Astrocyte of the spinal cord (primary cell): ENCODE results near the gene SH3RF2.
A peak's percentile ranks its signal among the peaks of the same experiment; 100 is the strongest.

Experiments used
- DNase-seq: peaks from one replicate; pipeline ENCODE4 v3.0.0; 2011; ENCODE audit warnings: low read depth, low spot score
- H3K4me3 ChIP-seq: 2 replicates; pipeline ENCODE4 v1.5.1; 2011; ENCODE audit warnings: low read depth, mild to moderate bottlenecking, low read length, moderate library complexity
- in situ Hi-C: cut with HindIII; loops from 2 replicates; pipeline ENCODE4 v1.10.0; 2017; ENCODE audit warnings: low sequenced_read_pairs
- TF ChIP-seq, protein P1 (sequence below): IDR thresholded peaks from 2 replicates; pipeline ENCODE4 v1.5.1; 2012; ENCODE audit warnings: low read depth, mild to moderate bottlenecking, low read length, inconsistent platforms

The SH3RF2 gene

DNA sequence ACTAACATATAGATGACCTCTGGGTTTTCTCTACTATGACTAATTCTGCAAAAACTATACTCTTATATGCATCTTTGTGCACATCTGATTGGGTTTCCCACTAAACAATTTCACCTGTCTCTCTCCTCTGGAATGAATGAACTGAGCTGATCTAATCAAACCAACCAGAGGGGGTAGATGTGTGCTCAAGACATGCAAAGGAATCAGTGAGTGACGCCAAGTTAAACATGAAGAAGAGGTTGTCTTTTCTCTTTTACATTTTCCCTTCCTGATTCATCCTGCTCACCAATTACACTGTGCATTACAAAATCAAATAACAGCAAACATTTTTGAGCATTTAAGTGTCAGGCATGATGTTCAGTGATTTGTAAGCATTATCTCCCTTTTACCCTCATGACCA, 34.0 kb upstream of the SH3RF2 start:
- TF ChIP-seq, protein P1, sequence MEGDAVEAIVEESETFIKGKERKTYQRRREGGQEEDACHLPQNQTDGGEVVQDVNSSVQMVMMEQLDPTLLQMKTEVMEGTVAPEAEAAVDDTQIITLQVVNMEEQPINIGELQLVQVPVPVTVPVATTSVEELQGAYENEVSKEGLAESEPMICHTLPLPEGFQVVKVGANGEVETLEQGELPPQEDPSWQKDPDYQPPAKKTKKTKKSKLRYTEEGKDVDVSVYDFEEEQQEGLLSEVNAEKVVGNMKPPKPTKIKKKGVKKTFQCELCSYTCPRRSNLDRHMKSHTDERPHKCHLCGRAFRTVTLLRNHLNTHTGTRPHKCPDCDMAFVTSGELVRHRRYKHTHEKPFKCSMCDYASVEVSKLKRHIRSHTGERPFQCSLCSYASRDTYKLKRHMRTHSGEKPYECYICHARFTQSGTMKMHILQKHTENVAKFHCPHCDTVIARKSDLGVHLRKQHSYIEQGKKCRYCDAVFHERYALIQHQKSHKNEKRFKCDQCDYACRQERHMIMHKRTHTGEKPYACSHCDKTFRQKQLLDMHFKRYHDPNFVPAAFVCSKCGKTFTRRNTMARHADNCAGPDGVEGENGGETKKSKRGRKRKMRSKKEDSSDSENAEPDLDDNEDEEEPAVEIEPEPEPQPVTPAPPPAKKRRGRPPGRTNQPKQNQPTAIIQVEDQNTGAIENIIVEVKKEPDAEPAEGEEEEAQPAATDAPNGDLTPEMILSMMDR: no peak
- no peak overlapping the region for H3K4me3 ChIP-seq
- in situ Hi-C loops: no loop called here
- DNase-seq: no peak

DNA sequence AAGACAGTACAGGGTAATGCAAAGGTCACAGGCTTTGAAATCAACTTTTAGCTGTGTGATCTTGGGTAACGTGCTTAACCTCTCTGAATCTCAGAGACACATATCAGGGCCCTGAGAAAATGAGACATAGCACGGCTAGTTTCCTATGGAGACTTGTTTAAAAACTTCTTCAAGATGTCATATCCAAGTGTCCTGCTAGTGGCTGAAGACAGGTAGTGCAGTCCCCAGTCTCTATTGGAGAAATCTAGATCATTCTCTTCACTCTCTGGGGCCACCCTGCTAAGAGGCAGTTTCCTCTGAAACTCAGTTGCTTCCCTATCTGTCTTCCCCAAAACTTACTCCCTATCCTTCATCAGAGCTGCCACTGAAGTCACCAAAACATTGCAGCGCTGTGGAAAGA, 33.3 kb upstream of the SH3RF2 start:
- TF ChIP-seq, protein P1: peak; percentile 33
- H3K4me3 ChIP-seq: no peak overlapping the region
- in situ Hi-C loops: no loop called here
- no peak for DNase-seq

DNA sequence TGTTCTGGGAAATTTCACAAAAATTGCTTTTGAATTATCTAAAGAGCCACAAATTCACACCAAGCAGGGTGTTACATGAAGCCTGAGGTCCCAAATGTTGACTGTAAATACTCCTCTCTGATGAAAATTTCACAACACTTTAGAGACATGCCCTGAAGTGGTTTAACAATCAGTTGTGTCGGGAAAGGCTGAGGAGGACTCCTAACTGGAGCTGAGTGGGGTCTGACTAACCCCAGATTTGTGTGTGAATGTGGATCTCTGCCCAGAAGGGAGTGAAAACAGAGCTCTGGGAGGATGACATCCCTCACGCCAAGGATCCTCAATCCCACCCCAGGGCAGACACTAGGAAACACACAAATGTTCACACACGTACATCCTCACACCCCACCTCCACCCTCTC, 32.5 kb upstream of the SH3RF2 start:
- no peak overlapping the region for H3K4me3 ChIP-seq
- peak; percentile 24 for DNase-seq
- TF ChIP-seq, protein P1: no peak
- in situ Hi-C loops: no loop called here

DNA sequence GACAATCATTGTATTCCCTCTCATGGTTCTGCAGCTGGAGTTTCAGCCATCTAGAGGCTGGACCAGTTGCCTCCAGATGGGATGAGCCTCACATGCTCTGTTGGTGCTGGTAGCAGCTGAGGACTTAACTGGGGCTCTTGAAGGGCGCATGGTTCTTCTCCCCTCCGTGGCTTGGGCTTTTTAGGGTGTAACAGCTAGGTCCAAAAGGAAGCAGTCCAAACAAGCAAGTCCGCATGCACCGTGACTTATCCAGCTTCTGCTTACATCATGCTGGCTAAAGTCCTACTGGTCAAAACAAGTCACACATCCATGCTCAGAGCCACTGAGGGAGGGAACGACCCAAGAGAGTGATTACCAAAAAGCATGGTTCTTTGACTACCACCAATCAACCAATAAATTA, 31.6 kb upstream of the SH3RF2 start:
- in situ Hi-C loops: no loop called here
- H3K4me3 ChIP-seq: no peak overlapping the region
- TF ChIP-seq, protein P1: no peak
- no peak for DNase-seq

DNA sequence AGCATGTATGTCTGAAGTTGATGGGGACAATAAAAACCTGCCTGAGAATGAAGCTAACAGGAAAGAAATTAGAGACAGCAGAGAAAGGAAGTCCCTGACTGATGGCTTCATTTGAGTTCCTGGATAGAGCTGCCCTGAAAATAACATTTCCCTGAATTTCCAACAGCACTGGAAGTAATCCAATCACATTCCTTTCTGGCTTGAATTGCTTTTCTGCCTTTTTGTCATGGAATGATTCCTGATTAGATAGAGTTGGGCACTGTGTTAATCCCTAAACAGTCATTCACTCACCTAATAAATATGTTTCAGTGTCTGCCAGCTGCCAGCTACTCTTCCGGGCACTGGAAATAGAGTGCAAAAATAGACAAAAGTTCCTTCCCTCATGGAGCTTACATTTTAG, 30.0 kb upstream of the SH3RF2 start:
- DNase-seq: no peak
- no peak overlapping the region for H3K4me3 ChIP-seq
- in situ Hi-C loops: no loop called here
- TF ChIP-seq, protein P1: no peak

DNA sequence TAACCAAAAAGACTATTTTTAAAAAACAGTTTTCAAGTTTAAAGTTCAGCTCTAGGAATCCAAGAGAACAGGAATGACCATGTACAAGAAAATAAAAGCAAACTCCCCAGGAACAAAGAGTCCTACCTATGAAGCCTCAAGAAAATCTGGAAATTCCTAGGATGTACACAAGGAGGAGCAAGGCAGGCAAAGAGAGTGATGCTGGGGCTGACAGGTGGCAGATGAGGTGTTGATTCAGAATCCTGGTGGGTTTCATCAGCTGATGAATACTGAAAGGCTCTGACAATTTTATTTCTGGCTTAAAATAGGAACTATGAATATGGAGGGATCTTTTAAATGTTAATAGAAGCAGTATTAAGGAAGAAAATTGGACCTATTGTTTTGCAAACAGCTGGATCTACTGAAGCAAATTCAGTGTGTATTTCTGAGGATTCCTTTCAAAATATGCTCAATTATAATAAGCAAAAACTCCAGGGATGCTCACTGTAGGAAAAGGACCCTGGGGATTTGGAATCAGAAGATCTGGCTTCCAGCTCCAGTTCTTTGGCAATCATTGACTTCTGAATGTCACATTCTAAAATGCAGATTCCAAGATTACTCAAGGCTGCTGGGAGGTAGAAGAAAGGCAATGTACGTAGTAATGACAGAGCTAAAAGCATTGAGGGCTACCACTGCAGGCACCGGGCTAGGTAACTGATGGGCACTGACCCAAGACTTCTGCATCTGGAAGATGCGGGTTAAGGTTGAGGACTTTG, 28.0 kb upstream of the SH3RF2 start:
- no peak for DNase-seq
- TF ChIP-seq, protein P1: peak; percentile 25
- in situ Hi-C loops: no loop called here
- H3K4me3 ChIP-seq: no peak overlapping the region
